ENCODE data around the gene UTP15.

GRCh38 chr5:73539730-73540129 lies 25.8 kb upstream of the UTP15 start:
- TF ChIP-seq CTCF (conservative IDR thresholded peaks at IDR 0.05; ENCODE audit: low read depth, low read length) (no peak), EZH2 (IDR thresholded peaks at IDR 0.05; ENCODE audit: low read length, unreplicated experiment) (no peak)
